Measurements from ENCODE around the gene PIGU. TPM values are rescaled to one million over a fixed set of nuclear protein-coding genes. Genes with fewer than 3 reads are reported as not detected.

The PIGU gene
- total RNA-seq, 1 experiment from 2014 or later, result 25.1 TPM

DNA sequence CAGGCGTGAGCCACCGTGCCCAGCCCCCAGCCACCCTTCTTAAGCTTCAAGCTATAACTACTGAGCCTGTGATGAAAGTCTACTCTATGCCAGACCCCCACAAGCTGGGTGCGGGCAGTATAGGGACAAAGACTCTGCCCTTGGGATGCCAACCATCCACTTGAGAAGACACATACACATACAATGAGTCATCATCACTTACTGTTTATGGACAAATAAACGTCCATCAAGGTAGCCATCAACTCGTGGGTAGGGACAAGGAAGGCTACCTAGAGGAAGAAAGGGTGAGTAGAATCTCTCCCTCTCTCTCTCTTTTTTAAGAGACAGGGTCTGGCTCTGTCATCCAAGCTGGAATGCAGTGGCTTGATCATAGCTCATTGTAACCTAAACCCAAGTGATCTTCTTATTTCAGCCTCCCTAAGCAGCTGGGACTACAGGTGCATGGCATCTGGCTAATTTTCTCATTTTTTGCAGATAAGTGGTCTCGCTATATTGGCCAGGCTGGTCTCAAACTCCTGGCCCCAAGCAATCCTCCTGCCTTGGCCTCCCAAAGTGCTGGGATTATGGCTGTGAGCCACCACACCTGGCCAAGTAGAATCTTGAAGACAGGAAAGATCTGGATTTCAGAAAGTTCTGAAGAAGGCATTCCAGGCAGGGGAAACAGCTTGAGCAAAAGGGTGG, 24.7 kb upstream of the PIGU start:
- H3K79me2 ChIP-seq (ENCODE audit: insufficient read depth, low read length), result no peaks in the 10 kb centered on the region
- CTCF ChIA-PET, result no interaction called here
- no peaks in the 10 kb centered on the region for H4K20me1 ChIP-seq (ENCODE audit: insufficient read depth)
- H3K9ac ChIP-seq (ENCODE audit: low read length), result no peak overlapping the region
- RAD21 ChIA-PET (ENCODE audit: low non-redundant PET in 1 of 2, low total read pairs in 2 of 2, uncharacterized antibody in 2 of 2, unreplicated experiment in 2 of 2), result no interaction called here
- TF ChIP-seq POLR2A (IDR thresholded peaks at IDR 0.05; ENCODE audit: borderline replicate concordance, extremely low read depth, insufficient read depth, insufficient read length), result no peak
- no peak for TF ChIP-seq POLR2AphosphoS5 (IDR thresholded peaks at IDR 0.05; ENCODE audit: low read depth, low read length)
- TF ChIP-seq, protein P1, sequence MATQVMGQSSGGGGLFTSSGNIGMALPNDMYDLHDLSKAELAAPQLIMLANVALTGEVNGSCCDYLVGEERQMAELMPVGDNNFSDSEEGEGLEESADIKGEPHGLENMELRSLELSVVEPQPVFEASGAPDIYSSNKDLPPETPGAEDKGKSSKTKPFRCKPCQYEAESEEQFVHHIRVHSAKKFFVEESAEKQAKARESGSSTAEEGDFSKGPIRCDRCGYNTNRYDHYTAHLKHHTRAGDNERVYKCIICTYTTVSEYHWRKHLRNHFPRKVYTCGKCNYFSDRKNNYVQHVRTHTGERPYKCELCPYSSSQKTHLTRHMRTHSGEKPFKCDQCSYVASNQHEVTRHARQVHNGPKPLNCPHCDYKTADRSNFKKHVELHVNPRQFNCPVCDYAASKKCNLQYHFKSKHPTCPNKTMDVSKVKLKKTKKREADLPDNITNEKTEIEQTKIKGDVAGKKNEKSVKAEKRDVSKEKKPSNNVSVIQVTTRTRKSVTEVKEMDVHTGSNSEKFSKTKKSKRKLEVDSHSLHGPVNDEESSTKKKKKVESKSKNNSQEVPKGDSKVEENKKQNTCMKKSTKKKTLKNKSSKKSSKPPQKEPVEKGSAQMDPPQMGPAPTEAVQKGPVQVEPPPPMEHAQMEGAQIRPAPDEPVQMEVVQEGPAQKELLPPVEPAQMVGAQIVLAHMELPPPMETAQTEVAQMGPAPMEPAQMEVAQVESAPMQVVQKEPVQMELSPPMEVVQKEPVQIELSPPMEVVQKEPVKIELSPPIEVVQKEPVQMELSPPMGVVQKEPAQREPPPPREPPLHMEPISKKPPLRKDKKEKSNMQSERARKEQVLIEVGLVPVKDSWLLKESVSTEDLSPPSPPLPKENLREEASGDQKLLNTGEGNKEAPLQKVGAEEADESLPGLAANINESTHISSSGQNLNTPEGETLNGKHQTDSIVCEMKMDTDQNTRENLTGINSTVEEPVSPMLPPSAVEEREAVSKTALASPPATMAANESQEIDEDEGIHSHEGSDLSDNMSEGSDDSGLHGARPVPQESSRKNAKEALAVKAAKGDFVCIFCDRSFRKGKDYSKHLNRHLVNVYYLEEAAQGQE (IDR thresholded peaks at IDR 0.05; ENCODE audit: low read depth), result no peak
- TF ChIP-seq ZNF274 (IDR thresholded peaks at IDR 0.05; ENCODE audit: low read depth, low read length), result no peak
- TF ChIP-seq JUND (IDR thresholded peaks at IDR 0.05), result no peak
- TF ChIP-seq CEBPB (IDR thresholded peaks at IDR 0.05; ENCODE audit: low read depth), result no peak
- H3K27me3 ChIP-seq (ENCODE audit: insufficient read depth, low read length), result no peaks in the 10 kb centered on the region
- no peaks in the 10 kb centered on the region for H3K9me2 ChIP-seq (ENCODE audit: insufficient read depth)
- H3K4me3 ChIP-seq (replicated peaks in 1 of 2; ENCODE audit: low read depth in 1 of 2, low read length in 2 of 2), result no peak overlapping the region
- no peaks in the 10 kb centered on the region for H3K36me3 ChIP-seq (ENCODE audit: control insufficient read depth in 1 of 2, insufficient read depth in 2 of 2, low read length in 2 of 2)
- H3K9me3 ChIP-seq (ENCODE audit: control insufficient read depth in 1 of 2, insufficient read depth in 1 of 2, low read depth in 1 of 2, low read length in 2 of 2), result no peaks in the 10 kb centered on the region
- H3K4me2 ChIP-seq (ENCODE audit: low read length), result peak overlapping the region; percentile 23; the same call in 1 of the 2 replicates
- no peak for ATAC-seq
- peaks cover 21 to 35% of the 10 kb centered on the region in 2 experiments for H3K4me1 ChIP-seq (ENCODE audit: control insufficient read depth in 1 of 2, insufficient read depth in 2 of 2, low read length in 2 of 2)
- no TSS peak for BruUV-seq (replicated peaks)
- intact Hi-C loops (cut with micrococcal nuclease), result no loop called here
- POLR2A ChIA-PET, result no interaction called here
- H3K27ac ChIP-seq (ENCODE audit: low read depth, low read length), result no peak overlapping the region
- DNase-seq (ENCODE audit: low read depth, low spot score), result no peak
- H2AFZ ChIP-seq (ENCODE audit: low read depth, low read length, poor library complexity, severe bottlenecking), result peak overlapping the region; percentile 26

DNA sequence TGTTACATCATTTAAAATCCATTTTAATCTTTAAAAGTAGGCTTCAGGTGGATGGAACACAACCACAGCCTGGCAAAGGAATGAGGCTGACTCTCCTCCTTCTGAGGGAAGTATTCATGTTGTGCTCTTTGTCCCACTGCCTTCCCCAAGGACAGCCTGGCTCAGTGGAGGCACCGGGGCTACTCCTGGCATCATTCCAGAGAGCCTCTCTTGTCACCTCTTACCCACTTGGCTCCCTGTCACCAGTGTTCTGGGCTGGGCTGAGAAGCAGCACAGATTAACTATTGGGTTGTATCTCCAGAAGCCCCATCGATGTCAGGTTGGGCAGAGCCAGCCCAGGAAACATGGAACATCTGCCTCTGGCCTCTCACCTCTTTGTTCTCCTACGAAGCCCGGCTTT, 16.5 kb upstream of the PIGU start:
- RAD21 ChIA-PET (ENCODE audit: low non-redundant PET in 1 of 2, low total read pairs in 2 of 2, uncharacterized antibody in 2 of 2, unreplicated experiment in 2 of 2), result no interaction called here
- CTCF ChIA-PET, result no interaction called here
- H3K9me2 ChIP-seq (ENCODE audit: insufficient read depth), result no peaks in the 10 kb centered on the region
- intact Hi-C loops (cut with micrococcal nuclease), result no loop called here
- H3K36me3 ChIP-seq (ENCODE audit: control insufficient read depth in 1 of 2, insufficient read depth in 2 of 2, low read length in 2 of 2), result no peaks in the 10 kb centered on the region
- POLR2A ChIA-PET, result no interaction called here
- BruUV-seq (replicated peaks), result no TSS peak
- no peak overlapping the region for H3K4me2 ChIP-seq (ENCODE audit: low read length)
- H3K4me3 ChIP-seq (replicated peaks in 1 of 2; ENCODE audit: low read depth in 1 of 2, low read length in 2 of 2), result no peak overlapping the region
- no peak overlapping the region for H3K9ac ChIP-seq (ENCODE audit: low read length)
- H3K9me3 ChIP-seq (ENCODE audit: control insufficient read depth in 1 of 2, insufficient read depth in 1 of 2, low read depth in 1 of 2, low read length in 2 of 2), result no peaks in the 10 kb centered on the region
- H2AFZ ChIP-seq (ENCODE audit: low read depth, low read length, poor library complexity, severe bottlenecking), result no peak overlapping the region
- no peaks in the 10 kb centered on the region for H3K79me2 ChIP-seq (ENCODE audit: insufficient read depth, low read length)
- H4K20me1 ChIP-seq (ENCODE audit: insufficient read depth), result no peaks in the 10 kb centered on the region
- no peak for ATAC-seq
- no peaks in the 10 kb centered on the region for H3K4me1 ChIP-seq (ENCODE audit: control insufficient read depth in 1 of 2, insufficient read depth in 2 of 2, low read length in 2 of 2)
- DNase-seq (ENCODE audit: low read depth, low spot score), result no peak
- H3K27me3 ChIP-seq (ENCODE audit: insufficient read depth, low read length), result no peaks in the 10 kb centered on the region
- no peak overlapping the region for H3K27ac ChIP-seq (ENCODE audit: low read depth, low read length)
- TF ChIP-seq SIN3A (IDR thresholded peaks at IDR 0.05; ENCODE audit: low read depth) (no peak), EZH2 (IDR thresholded peaks at IDR 0.05) (no peak), EGR1 (IDR thresholded peaks at IDR 0.05; ENCODE audit: low read depth) (no peak), POLR2AphosphoS5 (IDR thresholded peaks at IDR 0.05; ENCODE audit: low read depth, low read length) (no peak), FOSL1 (IDR thresholded peaks at IDR 0.05; ENCODE audit: low read depth) (no peak), SP1 (IDR thresholded peaks at IDR 0.05; ENCODE audit: low read depth) (no peak), YY1 (IDR thresholded peaks at IDR 0.05; ENCODE audit: extremely low read depth, insufficient replicate concordance, low read depth, low read length) (no peak)
- TF ChIP-seq, protein P2, sequence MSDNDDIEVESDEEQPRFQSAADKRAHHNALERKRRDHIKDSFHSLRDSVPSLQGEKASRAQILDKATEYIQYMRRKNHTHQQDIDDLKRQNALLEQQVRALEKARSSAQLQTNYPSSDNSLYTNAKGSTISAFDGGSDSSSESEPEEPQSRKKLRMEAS (IDR thresholded peaks at IDR 0.05), result no peak
- TF ChIP-seq, protein P3, sequence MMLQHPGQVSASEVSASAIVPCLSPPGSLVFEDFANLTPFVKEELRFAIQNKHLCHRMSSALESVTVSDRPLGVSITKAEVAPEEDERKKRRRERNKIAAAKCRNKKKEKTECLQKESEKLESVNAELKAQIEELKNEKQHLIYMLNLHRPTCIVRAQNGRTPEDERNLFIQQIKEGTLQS (IDR thresholded peaks at IDR 0.05), result no peak
- TF ChIP-seq, protein P4, sequence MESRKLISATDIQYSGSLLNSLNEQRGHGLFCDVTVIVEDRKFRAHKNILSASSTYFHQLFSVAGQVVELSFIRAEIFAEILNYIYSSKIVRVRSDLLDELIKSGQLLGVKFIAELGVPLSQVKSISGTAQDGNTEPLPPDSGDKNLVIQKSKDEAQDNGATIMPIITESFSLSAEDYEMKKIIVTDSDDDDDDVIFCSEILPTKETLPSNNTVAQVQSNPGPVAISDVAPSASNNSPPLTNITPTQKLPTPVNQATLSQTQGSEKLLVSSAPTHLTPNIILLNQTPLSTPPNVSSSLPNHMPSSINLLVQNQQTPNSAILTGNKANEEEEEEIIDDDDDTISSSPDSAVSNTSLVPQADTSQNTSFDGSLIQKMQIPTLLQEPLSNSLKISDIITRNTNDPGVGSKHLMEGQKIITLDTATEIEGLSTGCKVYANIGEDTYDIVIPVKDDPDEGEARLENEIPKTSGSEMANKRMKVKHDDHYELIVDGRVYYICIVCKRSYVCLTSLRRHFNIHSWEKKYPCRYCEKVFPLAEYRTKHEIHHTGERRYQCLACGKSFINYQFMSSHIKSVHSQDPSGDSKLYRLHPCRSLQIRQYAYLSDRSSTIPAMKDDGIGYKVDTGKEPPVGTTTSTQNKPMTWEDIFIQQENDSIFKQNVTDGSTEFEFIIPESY (IDR thresholded peaks at IDR 0.05; ENCODE audit: extremely low read depth, insufficient replicate concordance, low read length), result no peak
